Activated CD8-positive, alpha-beta memory T cell treated with anti-CD3 and anti-CD28 coated beads for 36 hours (primary cell): Measurements from ENCODE around the gene PIGZ. TPM values are rescaled to one million over a fixed set of nuclear protein-coding genes. Genes with fewer than 3 reads are reported as not detected.

ENCODE experiments used
- CTCF ChIA-PET: fragments of 350-600 bp; sonication (Branson Sonifier 250); formaldehyde crosslinking; loops from one replicate; lab custom pipeline; 2021; ENCODE audit warnings: antibody characterized with exemption; lab: Charles Lee
- POLR2A ChIA-PET: fragments of 350-600 bp; sonication (Branson Sonifier 250); formaldehyde crosslinking; loops from one replicate; lab custom pipeline; 2021; ENCODE audit warnings: antibody characterized with exemption; lab: Charles Lee
- total RNA-seq, 2 experiments: library from RNA; stranded (reverse); gene quantifications; one replicate each; pipeline ENCODE4 v1.2.3, GENCODE V29; 2021

Gene PIGZ
- total RNA-seq, 2 experiments from 2014 or later: 0.51 to 0.57 TPM

- ChIA-PET CTCF (no interaction called here), POLR2A (no interaction called here)
Measured at GRCh38 chr3:196989721-196990262, 21.2 kb upstream of the PIGZ start.

GRCh38 chr3:196988241-196989029, 19.8 kb upstream of the PIGZ start:
- ChIA-PET CTCF (interaction anchor here (1.2 kb wide), 1 partner anchor 41 kb away, joined by 3 read pairs; the partner anchor contains the start of gene MELTF), POLR2A (interaction anchor here (0.5 kb wide), 1 partner anchor 165 kb away, joined by 3 read pairs; no protein-coding TSS in a partner anchor)

GRCh38 chr3:196987022-196987421, 18.4 kb upstream of the PIGZ start:
- ChIA-PET POLR2A (no interaction called here), CTCF (no interaction called here)

DNA sequence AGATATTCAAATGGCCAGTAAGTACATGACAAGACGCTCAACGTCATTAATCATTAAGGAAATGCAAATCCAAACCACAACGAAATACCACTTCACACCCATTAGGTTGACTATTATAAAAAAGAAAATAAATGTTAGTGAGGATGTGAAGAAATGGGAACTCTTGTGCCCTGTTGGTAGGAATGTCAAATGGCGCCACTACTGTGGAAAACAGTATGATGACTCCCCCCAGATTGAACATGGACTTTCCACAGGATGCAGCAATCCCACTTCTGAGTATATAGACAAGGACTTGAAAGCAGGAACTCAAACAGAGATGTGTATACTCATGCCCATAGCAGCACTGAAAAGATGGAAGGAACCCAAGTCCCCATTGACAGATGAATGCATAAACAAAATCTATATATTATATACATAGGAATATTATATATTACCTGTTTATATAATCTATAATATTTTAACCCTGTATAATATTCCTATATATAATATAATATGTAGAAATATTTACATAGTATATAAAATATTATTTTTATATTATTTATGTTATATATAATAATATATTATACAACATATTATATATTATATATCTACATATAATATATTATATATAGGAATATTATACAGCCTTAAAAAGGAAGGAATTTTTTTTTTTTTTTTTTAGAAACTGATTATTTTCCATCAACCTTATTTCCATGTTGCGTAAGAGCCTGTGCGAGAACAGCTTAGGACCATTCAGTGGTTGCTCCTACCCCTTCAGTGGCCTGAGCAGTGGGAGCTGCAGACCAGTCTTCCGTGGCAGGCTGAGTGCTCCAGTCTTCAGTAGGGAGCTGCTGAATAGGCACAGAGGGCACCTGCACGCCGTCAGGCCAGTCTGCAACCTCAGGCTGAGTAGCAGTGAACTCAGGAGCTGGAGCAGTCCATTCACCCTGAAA, 17.6 kb upstream of the PIGZ start:
- POLR2A ChIA-PET: interaction anchor here (0.5 kb wide), 1 partner anchor 568 kb away, joined by 3 read pairs; no protein-coding TSS in a partner anchor
- CTCF ChIA-PET: no interaction called here

- POLR2A ChIA-PET: interaction anchor here (0.5 kb wide), 1 partner anchor 569 kb away, joined by 3 read pairs; no protein-coding TSS in a partner anchor
- CTCF ChIA-PET: no interaction called here
Measured at GRCh38 chr3:196985298-196985697, 16.7 kb upstream of the PIGZ start.

DNA sequence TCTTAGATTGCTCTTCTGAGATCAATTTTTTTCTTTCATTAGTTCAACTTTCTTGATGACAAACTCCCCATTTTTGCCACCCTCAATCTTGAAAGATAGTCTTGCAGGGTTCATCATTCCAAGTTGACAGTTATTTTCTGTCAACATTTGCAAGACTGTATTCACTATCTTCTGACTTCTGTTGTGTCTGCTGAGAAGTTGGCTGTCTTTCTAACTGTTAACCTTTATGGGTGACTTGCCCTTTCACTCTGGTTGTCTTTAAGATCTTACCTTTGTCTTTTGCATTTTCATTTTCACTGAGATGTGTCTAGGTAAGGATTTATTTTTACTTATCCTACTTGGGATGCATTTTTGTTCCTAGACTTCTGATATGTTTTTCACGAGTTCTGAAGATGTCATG, 14.6 kb upstream of the PIGZ start:
- ChIA-PET POLR2A (no interaction called here), CTCF (no interaction called here)

DNA sequence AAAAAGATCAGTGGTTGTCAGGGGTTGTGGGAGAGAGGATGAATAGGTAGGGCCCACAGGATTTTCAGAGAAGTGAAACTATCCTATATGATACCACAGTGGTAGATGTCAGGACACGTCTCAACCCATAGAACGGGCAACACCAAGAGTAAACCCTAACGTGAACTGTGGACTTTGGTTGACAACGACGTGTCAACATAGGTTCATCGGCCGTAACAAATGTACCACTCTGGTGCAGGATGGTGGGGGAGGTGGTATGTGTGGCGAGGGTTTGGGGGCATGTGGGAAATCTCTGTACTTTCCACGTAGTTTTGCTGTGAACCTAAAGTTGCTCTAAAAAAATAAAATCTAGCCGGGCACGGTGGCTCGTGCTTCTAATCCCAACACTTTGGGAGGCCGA, 13.0 kb upstream of the PIGZ start:
- ChIA-PET POLR2A (no interaction called here), CTCF (no interaction called here)

GRCh38 chr3:196979545-196979944, 10.9 kb upstream of the PIGZ start:
- CTCF ChIA-PET: no interaction called here
- POLR2A ChIA-PET: no interaction called here

GRCh38 chr3:196976941-196977340, 8.3 kb upstream of the PIGZ start:
- CTCF ChIA-PET: interaction anchor here (1.3 kb wide), 1 partner anchor 53 kb away, joined by 5 read pairs; no protein-coding TSS in a partner anchor
- POLR2A ChIA-PET: no interaction called here

DNA sequence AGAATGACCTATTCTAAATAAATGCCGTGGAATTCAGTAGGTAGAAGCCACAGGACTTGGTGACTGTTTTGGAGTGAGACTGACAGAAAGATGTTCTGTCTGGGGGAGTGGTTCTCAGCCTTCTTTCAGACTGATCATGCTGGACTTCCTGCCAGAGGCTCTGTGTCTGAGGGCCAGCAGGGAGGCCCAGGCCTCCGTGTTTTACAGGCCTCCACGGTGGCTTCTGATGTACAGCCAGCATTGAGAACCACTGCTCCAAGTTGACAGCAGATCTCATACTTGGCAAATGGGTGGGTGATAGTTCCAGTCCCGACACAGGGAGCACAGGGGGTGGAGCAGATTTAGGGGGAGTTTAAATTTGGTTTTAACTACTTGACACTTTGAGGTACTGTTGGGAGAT, 6.7 kb upstream of the PIGZ start:
- ChIA-PET CTCF (interaction anchor here (1.3 kb wide), 1 partner anchor 55 kb away, joined by 5 read pairs; no protein-coding TSS in a partner anchor), POLR2A (no interaction called here)

- CTCF ChIA-PET: interaction anchor here (0.7 kb wide), 1 partner anchor 120 kb away, joined by 3 read pairs; no protein-coding TSS in a partner anchor
- POLR2A ChIA-PET: no interaction called here
Measured at GRCh38 chr3:196974661-196975060, 6.0 kb upstream of the PIGZ start.

GRCh38 chr3:196971094-196971698, 2.6 kb upstream of the PIGZ start:
- POLR2A ChIA-PET: no interaction called here

GRCh38 chr3:196970547-196971093, 2.0 kb upstream of the PIGZ start:
- ChIA-PET POLR2A (no interaction called here), CTCF (interaction anchor here (1.1 to 3.0 kb wide), 6 partner anchors 8 to 136 kb away, joined by 3 to 16 read pairs (median 5); partner anchors contain the start of genes MELTF and NCBP2)

More at GRCh38 chr3:196971094-196971698, 2.6 kb upstream of the PIGZ start:
- CTCF ChIA-PET: interaction anchor here (1.2 to 2.3 kb wide), 2 partner anchors 59 to 133 kb away, joined by 5 to 7 read pairs; partner anchors contain the start of gene MELTF

GRCh38 chr3:196969660-196970546, 1.3 kb upstream of the PIGZ start:
- ChIA-PET CTCF (interaction anchor here (0.6 to 3.0 kb wide), 12 partner anchors 8 to 542 kb away, joined by 3 to 16 read pairs (median 4); partner anchors contain the start of genes MELTF and NCBP2), POLR2A (interaction anchor here (1.4 to 2.1 kb wide), 2 partner anchors 28 to 229 kb away, joined by 6 to 19 read pairs; partner anchors contain the start of gene NCBP2)

- POLR2A ChIA-PET: interaction anchor here (1.4 to 2.1 kb wide), 2 partner anchors 27 to 229 kb away, joined by 6 to 19 read pairs; partner anchors contain the start of gene NCBP2
Measured at GRCh38 chr3:196969134-196969659, 564 bp upstream of the PIGZ start.

GRCh38 chr3:196967412-196968232, 1.0 kb downstream of the PIGZ start:
- POLR2A ChIA-PET: no interaction called here
- CTCF ChIA-PET: interaction anchor here (1.2 to 3.0 kb wide), 2 partner anchors 25 to 148 kb away, joined by 3 to 16 read pairs; partner anchors contain the start of gene NCBP2

More at GRCh38 chr3:196969134-196969659, 564 bp upstream of the PIGZ start:
- CTCF ChIA-PET: interaction anchor here (0.6 to 3.0 kb wide), 11 partner anchors 8 to 360 kb away, joined by 3 to 16 read pairs (median 4); partner anchors contain the start of genes MELTF and NCBP2
